HEK293 (cell line): Measurements from ENCODE around the gene BTD.
"Not testable (repeated sequence)": the region's sequence is repeated elsewhere in the genome, so short reads cannot be mapped to it uniquely, and the experiment has no call there.

Experiments
- CTCF ChIA-PET: fragments of 350-600 bp; formaldehyde crosslinking; extraction: SDS; loops from one replicate; lab custom pipeline; 2021; ENCODE audit warnings: antibody characterized with exemption; lab: Yijun Ruan, JAX
- POLR2A ChIA-PET: fragments of 300-600 bp; formaldehyde crosslinking; extraction: SDS; loops from one replicate; lab custom pipeline; 2020; ENCODE audit warnings: antibody characterized with exemption, inconsistent platforms; lab: Yijun Ruan, JAX
- H3K27ac ChIP-seq: fragments of 200-500 bp; sonication (Bioruptor generic); 2 replicates; pipeline ENCODE4 v1.5.1; 2014; ENCODE audit warnings: low read depth, low read length, control low read depth, inconsistent platforms; ENCODE audit errors: extremely low read depth
- H3K36me3 ChIP-seq, 2 experiments: fragments of 200-500 bp in 1 of 2; sonication (Bioruptor generic) in 1 of 2; 1 replicate in 1 of 2; 2 replicates in 1 of 2; pipeline ENCODE4 v1.5.1; 2014 to 2017; ENCODE audit warnings: inconsistent platforms in 2 of 2, low read length in 2 of 2; ENCODE audit not compliant: control insufficient read depth in 2 of 2, insufficient read depth in 1 of 2
- H3K4me1 ChIP-seq: fragments of 200-500 bp; sonication (Bioruptor generic); 2 replicates; pipeline ENCODE4 v1.5.1; 2014; ENCODE audit warnings: mild to moderate bottlenecking, low read length, inconsistent platforms; ENCODE audit not compliant: control insufficient read depth, insufficient read depth
- H3K4me3 ChIP-seq: 2 replicates; pipeline ENCODE4 v1.5.1; 2011; ENCODE audit warnings: low read depth, mild to moderate bottlenecking, control low read depth, low read length, moderate library complexity
- H3K9me3 ChIP-seq: fragments of 200-500 bp; sonication (Bioruptor generic); 2 replicates; pipeline ENCODE4 v1.5.1; 2014; ENCODE audit warnings: low read depth, low read length, inconsistent platforms; ENCODE audit not compliant: control insufficient read depth, insufficient read depth
- IKZF3 ChIP-seq: fragments of 450-650 bp; IDR thresholded peaks from 2 replicates; pipeline ENCODE4 v1.5.0; 2018; ENCODE audit warnings: missing biosample characterization, mild to moderate bottlenecking, missing genetic modification characterization, moderate library complexity
- KLF17 ChIP-seq: fragments of 450-650 bp; formaldehyde crosslinking; IDR thresholded peaks from 2 replicates; pipeline ENCODE4 v1.5.1; 2016; ENCODE audit warnings: missing biosample characterization, missing genetic modification characterization
- KLF7 ChIP-seq: fragments of 450-650 bp; formaldehyde crosslinking; IDR thresholded peaks from 2 replicates; pipeline ENCODE4 v1.5.1; 2016; ENCODE audit warnings: missing biosample characterization, missing genetic modification characterization, borderline replicate concordance
- SETDB1 ChIP-seq: IDR thresholded peaks from one replicate; pipeline ENCODE4 v1.6.1; 2017; ENCODE audit warnings: mild to moderate bottlenecking, low read length, moderate library complexity, mixed read lengths; ENCODE audit not compliant: insufficient read length
- YY2 ChIP-seq: fragments of 450-650 bp; formaldehyde crosslinking; IDR thresholded peaks from 2 replicates; pipeline ENCODE4 v1.5.1; 2016; ENCODE audit warnings: missing biosample characterization, missing genetic modification characterization
- ZBTB17 ChIP-seq: fragments of 450-650 bp; formaldehyde crosslinking; IDR thresholded peaks from 2 replicates; pipeline ENCODE4 v1.5.1; 2016; ENCODE audit warnings: missing biosample characterization, missing genetic modification characterization
- ZBTB21 ChIP-seq: fragments of 450-650 bp; formaldehyde crosslinking; IDR thresholded peaks from 2 replicates; pipeline ENCODE4 v1.5.1; 2017; ENCODE audit warnings: missing biosample characterization, missing genetic modification characterization
- ZEB2 ChIP-seq: fragments of 450-650 bp; formaldehyde crosslinking; IDR thresholded peaks from 2 replicates; pipeline ENCODE4 v1.5.1; 2016; ENCODE audit warnings: missing biosample characterization, missing genetic modification characterization
- ZFP3 ChIP-seq: fragments of 450-650 bp; formaldehyde crosslinking; IDR thresholded peaks from 2 replicates; pipeline ENCODE4 v1.5.1; 2016; ENCODE audit warnings: low read depth, missing biosample characterization, missing genetic modification characterization
- ZFP69B ChIP-seq: fragments of 450-650 bp; formaldehyde crosslinking; IDR thresholded peaks from 2 replicates; pipeline ENCODE4 v1.5.1; 2016; ENCODE audit warnings: missing biosample characterization, missing genetic modification characterization
- ZNF302 ChIP-seq: fragments of 450-650 bp; formaldehyde crosslinking; IDR thresholded peaks from 2 replicates; pipeline ENCODE4 v1.5.1; 2016; ENCODE audit warnings: missing biosample characterization, missing genetic modification characterization, low read depth
- ZNF324 ChIP-seq: fragments of 450-650 bp; formaldehyde crosslinking; IDR thresholded peaks from 2 replicates; pipeline ENCODE4 v1.5.1; 2016; ENCODE audit warnings: missing biosample characterization, missing genetic modification characterization
- ZNF354C ChIP-seq: fragments of 450-650 bp; formaldehyde crosslinking; IDR thresholded peaks from 2 replicates; pipeline ENCODE4 v1.5.1; 2016; ENCODE audit warnings: missing biosample characterization, missing genetic modification characterization, low read depth, borderline replicate concordance
- ZNF629 ChIP-seq: fragments of 450-650 bp; formaldehyde crosslinking; IDR thresholded peaks from 2 replicates; pipeline ENCODE4 v1.5.1; 2017; ENCODE audit warnings: missing biosample characterization, missing genetic modification characterization
- ZNF660 ChIP-seq: fragments of 450-650 bp; IDR thresholded peaks from 2 replicates; pipeline ENCODE4 v1.5.1; 2018; ENCODE audit warnings: missing biosample characterization, mild to moderate bottlenecking, missing genetic modification characterization
- ZNF707 ChIP-seq: fragments of 450-650 bp; formaldehyde crosslinking; IDR thresholded peaks from 2 replicates; pipeline ENCODE4 v1.5.1; 2016; ENCODE audit warnings: missing biosample characterization, missing genetic modification characterization
- ZNF776 ChIP-seq: fragments of 450-650 bp; formaldehyde crosslinking; IDR thresholded peaks from 2 replicates; pipeline ENCODE4 v1.5.0; 2017; ENCODE audit warnings: missing biosample characterization, missing genetic modification characterization, borderline replicate concordance
- TF ChIP-seq, protein P1 (sequence below): fragments of 450-650 bp; formaldehyde crosslinking; IDR thresholded peaks from 2 replicates; pipeline ENCODE4 v1.5.1; 2016; ENCODE audit warnings: missing biosample characterization, missing genetic modification characterization
- TF ChIP-seq, protein P2 (sequence below): fragments of 450-650 bp; formaldehyde crosslinking; IDR thresholded peaks from 2 replicates; pipeline ENCODE4 v1.5.1; 2017; ENCODE audit warnings: missing biosample characterization, missing genetic modification characterization
- TF ChIP-seq, protein P3 (sequence below): fragments of 450-650 bp; formaldehyde crosslinking; IDR thresholded peaks from 2 replicates; pipeline ENCODE4 v1.5.1; 2016; ENCODE audit warnings: missing biosample characterization, missing genetic modification characterization
- TF ChIP-seq, protein P4 (sequence below): fragments of 450-650 bp; formaldehyde crosslinking; IDR thresholded peaks from 2 replicates; pipeline ENCODE4 v1.5.1; 2016; ENCODE audit warnings: missing biosample characterization, missing genetic modification characterization

BTD gene

DNA sequence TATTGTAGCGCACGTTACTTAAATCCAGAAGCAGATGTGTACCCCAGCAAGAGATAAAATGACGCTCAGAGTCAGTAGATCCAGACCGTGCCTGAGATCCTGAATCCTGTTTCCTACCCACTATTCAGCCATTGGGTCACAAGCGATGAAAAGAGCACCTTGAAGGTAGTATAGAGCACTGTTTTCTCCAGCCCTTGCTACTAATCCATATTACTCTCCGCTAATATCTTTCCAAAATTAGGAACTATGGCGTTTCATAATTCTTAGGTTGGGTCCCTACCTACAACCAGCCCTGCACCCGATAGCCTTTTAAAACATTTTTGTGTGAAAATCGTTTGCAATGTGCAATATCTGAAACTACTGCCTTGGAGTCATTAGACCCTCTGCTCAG lies 596 bp downstream of the BTD start (continued):
- 0 out of 2 replicates have a peak, but pooled peaks have one; percentile 56 for TF ChIP-seq KLF7
- TF ChIP-seq ZNF629 (tag by site-specific recombination) = peak; percentile 7; the same call in 1 of the 2 replicates
- 0 out of 2 replicates have a peak, but pooled peaks have one; percentile 84 for TF ChIP-seq ZNF660 (tag by site-specific recombination)
- TF ChIP-seq, protein P1, sequence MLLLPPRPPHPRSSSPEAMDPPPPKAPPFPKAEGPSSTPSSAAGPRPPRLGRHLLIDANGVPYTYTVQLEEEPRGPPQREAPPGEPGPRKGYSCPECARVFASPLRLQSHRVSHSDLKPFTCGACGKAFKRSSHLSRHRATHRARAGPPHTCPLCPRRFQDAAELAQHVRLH (tag by site-specific recombination) = 0 out of 2 replicates have a peak, but pooled peaks have one; percentile 80
- TF ChIP-seq ZNF354C = no peak
- peak; percentile 64; the same call in 1 of the 2 replicates for TF ChIP-seq ZNF302
- TF ChIP-seq ZNF324 = 0 out of 2 replicates have a peak, but pooled peaks have one; percentile 70
- TF ChIP-seq, protein P2, sequence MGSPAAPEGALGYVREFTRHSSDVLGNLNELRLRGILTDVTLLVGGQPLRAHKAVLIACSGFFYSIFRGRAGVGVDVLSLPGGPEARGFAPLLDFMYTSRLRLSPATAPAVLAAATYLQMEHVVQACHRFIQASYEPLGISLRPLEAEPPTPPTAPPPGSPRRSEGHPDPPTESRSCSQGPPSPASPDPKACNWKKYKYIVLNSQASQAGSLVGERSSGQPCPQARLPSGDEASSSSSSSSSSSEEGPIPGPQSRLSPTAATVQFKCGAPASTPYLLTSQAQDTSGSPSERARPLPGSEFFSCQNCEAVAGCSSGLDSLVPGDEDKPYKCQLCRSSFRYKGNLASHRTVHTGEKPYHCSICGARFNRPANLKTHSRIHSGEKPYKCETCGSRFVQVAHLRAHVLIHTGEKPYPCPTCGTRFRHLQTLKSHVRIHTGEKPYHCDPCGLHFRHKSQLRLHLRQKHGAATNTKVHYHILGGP (tag by site-specific recombination) = 0 out of 2 replicates have a peak, but pooled peaks have one; percentile 31
- 0 out of 2 replicates have a peak, but pooled peaks have one; percentile 14 for TF ChIP-seq ZBTB21 (tag by site-specific recombination)
- peak; percentile 84; the same call in 1 of the 2 replicates for TF ChIP-seq ZBTB17 (tag by site-specific recombination)
- peak; percentile 2; the same call in 1 of the 2 replicates for TF ChIP-seq ZFP69B (tag by site-specific recombination)

- H3K4me1 ChIP-seq, H3K27ac ChIP-seq, H3K9me3 ChIP-seq, POLR2A ChIA-PET, H3K4me3 ChIP-seq: not testable (repeated sequence)
- TF ChIP-seq SETDB1 = peak; percentile 33
- H3K36me3 ChIP-seq = peaks cover 0 to 24% of the 10 kb centered on the region in 2 experiments; a peak in 2 of 3 replicates
- CTCF ChIA-PET = interaction anchor here (0.7 to 1.4 kb wide), 2 partner anchors 27 to 178 kb away, joined by 3 to 4 read pairs; no protein-coding TSS in a partner anchor
Measured at GRCh38 chr3:15602816-15603215, 1.3 kb downstream of the BTD start.

GRCh38 chr3:15604584-15604983 lies 3.0 kb downstream of the BTD start:
- CTCF ChIA-PET, H3K4me3 ChIP-seq, H3K36me3 ChIP-seq, H3K9me3 ChIP-seq, H3K4me1 ChIP-seq, H3K27ac ChIP-seq, POLR2A ChIA-PET: not testable (repeated sequence)

GRCh38 chr3:15606434-15606891 lies 4.9 kb downstream of the BTD start:
- no peak overlapping the region for H3K4me3 ChIP-seq
- CTCF ChIA-PET = no interaction called here
- POLR2A ChIA-PET = interaction anchor here (0.7 kb wide), 1 partner anchor 78 kb away, joined by 5 read pairs; no protein-coding TSS in a partner anchor
- no peak overlapping the region for H3K27ac ChIP-seq
- H3K9me3 ChIP-seq = no peaks in the 10 kb centered on the region
- no peaks in the 10 kb centered on the region for H3K36me3 ChIP-seq
- no peaks in the 10 kb centered on the region for H3K4me1 ChIP-seq
- TF ChIP-seq YY2 (tag by site-specific recombination) (no peak), KLF17 (tag by site-specific recombination) (no peak), ZNF354C (no peak), ZNF776 (tag by site-specific recombination) (no peak), ZFP3 (tag by site-specific recombination) (no peak), ZNF707 (tag by site-specific recombination) (no peak), ZEB2 (tag by site-specific recombination) (no peak), ZNF629 (tag by site-specific recombination) (no peak), IKZF3 (tag by site-specific recombination) (no peak)
- TF ChIP-seq, protein P3, sequence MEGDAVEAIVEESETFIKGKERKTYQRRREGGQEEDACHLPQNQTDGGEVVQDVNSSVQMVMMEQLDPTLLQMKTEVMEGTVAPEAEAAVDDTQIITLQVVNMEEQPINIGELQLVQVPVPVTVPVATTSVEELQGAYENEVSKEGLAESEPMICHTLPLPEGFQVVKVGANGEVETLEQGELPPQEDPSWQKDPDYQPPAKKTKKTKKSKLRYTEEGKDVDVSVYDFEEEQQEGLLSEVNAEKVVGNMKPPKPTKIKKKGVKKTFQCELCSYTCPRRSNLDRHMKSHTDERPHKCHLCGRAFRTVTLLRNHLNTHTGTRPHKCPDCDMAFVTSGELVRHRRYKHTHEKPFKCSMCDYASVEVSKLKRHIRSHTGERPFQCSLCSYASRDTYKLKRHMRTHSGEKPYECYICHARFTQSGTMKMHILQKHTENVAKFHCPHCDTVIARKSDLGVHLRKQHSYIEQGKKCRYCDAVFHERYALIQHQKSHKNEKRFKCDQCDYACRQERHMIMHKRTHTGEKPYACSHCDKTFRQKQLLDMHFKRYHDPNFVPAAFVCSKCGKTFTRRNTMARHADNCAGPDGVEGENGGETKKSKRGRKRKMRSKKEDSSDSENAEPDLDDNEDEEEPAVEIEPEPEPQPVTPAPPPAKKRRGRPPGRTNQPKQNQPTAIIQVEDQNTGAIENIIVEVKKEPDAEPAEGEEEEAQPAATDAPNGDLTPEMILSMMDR (tag by site-specific recombination) = no peak
- TF ChIP-seq, protein P4, sequence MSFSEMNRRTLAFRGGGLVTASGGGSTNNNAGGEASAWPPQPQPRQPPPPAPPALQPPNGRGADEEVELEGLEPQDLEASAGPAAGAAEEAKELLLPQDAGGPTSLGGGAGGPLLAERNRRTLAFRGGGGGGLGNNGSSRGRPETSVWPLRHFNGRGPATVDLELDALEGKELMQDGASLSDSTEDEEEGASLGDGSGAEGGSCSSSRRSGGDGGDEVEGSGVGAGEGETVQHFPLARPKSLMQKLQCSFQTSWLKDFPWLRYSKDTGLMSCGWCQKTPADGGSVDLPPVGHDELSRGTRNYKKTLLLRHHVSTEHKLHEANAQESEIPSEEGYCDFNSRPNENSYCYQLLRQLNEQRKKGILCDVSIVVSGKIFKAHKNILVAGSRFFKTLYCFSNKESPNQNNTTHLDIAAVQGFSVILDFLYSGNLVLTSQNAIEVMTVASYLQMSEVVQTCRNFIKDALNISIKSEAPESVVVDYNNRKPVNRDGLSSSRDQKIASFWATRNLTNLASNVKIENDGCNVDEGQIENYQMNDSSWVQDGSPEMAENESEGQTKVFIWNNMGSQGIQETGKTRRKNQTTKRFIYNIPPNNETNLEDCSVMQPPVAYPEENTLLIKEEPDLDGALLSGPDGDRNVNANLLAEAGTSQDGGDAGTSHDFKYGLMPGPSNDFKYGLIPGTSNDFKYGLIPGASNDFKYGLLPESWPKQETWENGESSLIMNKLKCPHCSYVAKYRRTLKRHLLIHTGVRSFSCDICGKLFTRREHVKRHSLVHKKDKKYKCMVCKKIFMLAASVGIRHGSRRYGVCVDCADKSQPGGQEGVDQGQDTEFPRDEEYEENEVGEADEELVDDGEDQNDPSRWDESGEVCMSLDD (tag by site-specific recombination) = no peak
